SK-N-SH (cell line): ENCODE measurements around the gene AOC1. TPM values are rescaled to one million over a fixed set of nuclear protein-coding genes. Genes with fewer than 3 reads are reported as not detected.

ENCODE experiments used
- CTCF ChIA-PET: fragments of 300-600, 350-600 bp; formaldehyde crosslinking; extraction: SDS; loops from one replicate; lab custom pipeline; 2021; lab: Yijun Ruan, JAX
- POLR2A ChIA-PET: fragments of 350-600 bp; sonication (Branson Sonifier 250); formaldehyde crosslinking; extraction: SDS; loops from one replicate; lab custom pipeline; 2020; ENCODE audit warnings: antibody characterized with exemption, inconsistent platforms; lab: Yijun Ruan, JAX
- DNase-seq: peaks from one replicate; pipeline ENCODE4 v3.0.0; 2012
- H2AFZ ChIP-seq: fragments of 200-600 bp; sonication (generic); 2 replicates; pipeline ENCODE4 v1.8.1; 2016; ENCODE audit warnings: antibody characterized with exemption, mild to moderate bottlenecking, low read depth
- H3F3A ChIP-seq: fragments of 200-600 bp; sonication (generic); replicated peaks from 2 replicates; pipeline ENCODE3; 2016; ENCODE audit warnings: antibody characterized with exemption, mild to moderate bottlenecking; ENCODE audit not compliant: insufficient read depth
- H3K27ac ChIP-seq, 2 experiments: fragments of 200-500 bp in 1 of 2; fragments of 200-600 bp in 1 of 2; sonication (Bioruptor generic) in 1 of 2; sonication (generic), shearing (Covaris generic) in 1 of 2; 2 replicates each; pipeline versions ENCODE4 v1.5.1 to v1.6.1; 2014 to 2016; ENCODE audit warnings: low read depth in 2 of 2, inconsistent platforms in 1 of 2, low read length in 1 of 2, mild to moderate bottlenecking in 1 of 2, mixed read lengths in 1 of 2
- H3K27me3 ChIP-seq: fragments of 200-600 bp; sonication (generic), shearing (Covaris generic); 2 replicates; pipeline ENCODE4 v1.6.1; 2016; ENCODE audit warnings: mixed run types; ENCODE audit not compliant: insufficient read depth
- H3K36me3 ChIP-seq, 2 experiments: fragments of 200-500 bp in 1 of 2; fragments of 200-600 bp in 1 of 2; sonication (Bioruptor generic) in 1 of 2; sonication (generic) in 1 of 2; replicated peaks in 1 of 2; 2 replicates each; pipeline versions ENCODE3 to v1.5.1; 2014 to 2016; ENCODE audit warnings: low read length in 1 of 2, mild to moderate bottlenecking in 1 of 2; ENCODE audit not compliant: insufficient read depth in 2 of 2, control insufficient read depth in 1 of 2
- H3K4me1 ChIP-seq, 2 experiments: fragments of 200-500 bp in 1 of 2; fragments of 200-600 bp in 1 of 2; sonication (Bioruptor generic) in 1 of 2; sonication (generic), shearing (Covaris generic) in 1 of 2; 2 replicates each; pipeline versions ENCODE4 v1.5.1 to v1.6.1; 2014 to 2016; ENCODE audit warnings: low read depth in 1 of 2, low read length in 1 of 2, mixed run types in 1 of 2; ENCODE audit not compliant: insufficient read depth in 2 of 2, control insufficient read depth in 1 of 2
- H3K4me2 ChIP-seq: fragments of 200-600 bp; sonication (generic), shearing (Covaris generic); 2 replicates; pipeline ENCODE4 v1.6.1; 2017; ENCODE audit warnings: mixed run types
- H3K4me3 ChIP-seq, 2 experiments: fragments of 200-500 bp in 1 of 2; fragments of 200-600 bp in 1 of 2; sonication (Bioruptor generic) in 1 of 2; sonication (generic), shearing (Covaris generic) in 1 of 2; 2 replicates each; pipeline versions ENCODE4 v1.5.1 to v1.8.1; 2014 to 2016; ENCODE audit warnings: low read depth in 2 of 2, inconsistent platforms in 1 of 2, low read length in 1 of 2, mild to moderate bottlenecking in 1 of 2, mixed read lengths in 1 of 2, moderate library complexity in 1 of 2
- H3K79me2 ChIP-seq: fragments of 200-600 bp; sonication (generic); 2 replicates; pipeline ENCODE4 v1.8.1; 2017; ENCODE audit warnings: mild to moderate bottlenecking; ENCODE audit not compliant: insufficient read depth
- H3K9ac ChIP-seq: fragments of 200-600 bp; sonication (generic); 2 replicates; pipeline ENCODE4 v1.6.1; 2017; ENCODE audit warnings: mixed run types
- H3K9me2 ChIP-seq: fragments of 200-600 bp; sonication (generic); 2 replicates; pipeline ENCODE4 v1.6.1; 2017; ENCODE audit warnings: mixed run types
- H3K9me3 ChIP-seq: fragments of 200-600 bp; sonication (generic); 2 replicates; pipeline ENCODE4 v1.6.1; 2017; ENCODE audit warnings: mixed run types, mild to moderate bottlenecking, moderate library complexity
- H4K20me1 ChIP-seq: fragments of 200-600 bp; sonication (generic); 2 replicates; pipeline ENCODE4 v1.6.1; 2017; ENCODE audit warnings: mild to moderate bottlenecking, mixed run types; ENCODE audit not compliant: insufficient read depth
- FOXJ3 ChIP-seq: sonication (generic); formaldehyde crosslinking; IDR thresholded peaks from 2 replicates; pipeline ENCODE4 v1.5.1; 2020; ENCODE audit warnings: mild to moderate bottlenecking, missing genetic modification reagents
- FOXM1 ChIP-seq: IDR thresholded peaks from 2 replicates; pipeline ENCODE4 v1.4.0; 2012; ENCODE audit warnings: low read depth, mild to moderate bottlenecking
- GATA2 ChIP-seq: sonication (generic); formaldehyde crosslinking; IDR thresholded peaks from 2 replicates; pipeline ENCODE4 v1.5.0; 2020; ENCODE audit warnings: mild to moderate bottlenecking, missing genetic modification reagents
- MEF2A ChIP-seq: IDR thresholded peaks from 2 replicates; pipeline ENCODE4 v1.4.0; 2012; ENCODE audit warnings: low read depth, borderline replicate concordance
- MXI1 ChIP-seq: IDR thresholded peaks from 2 replicates; pipeline ENCODE4 v1.6.1; 2012; ENCODE audit warnings: mild to moderate bottlenecking, low read depth, low read length, improper control_type of control experiment
- RCOR1 ChIP-seq: fragments of 150-350 bp; IDR thresholded peaks from 2 replicates; pipeline ENCODE4 v1.6.1; 2017; ENCODE audit warnings: antibody characterized with exemption, low read length
- RXRA ChIP-seq: IDR thresholded peaks from 2 replicates; pipeline ENCODE4 v1.4.0; 2012; ENCODE audit warnings: low read depth, mild to moderate bottlenecking, borderline replicate concordance
- TAF1 ChIP-seq: IDR thresholded peaks from 2 replicates; pipeline ENCODE4 v1.6.1; 2012; ENCODE audit warnings: low read depth, mild to moderate bottlenecking, low read length, moderate library complexity, borderline replicate concordance
- TCF12 ChIP-seq: IDR thresholded peaks from 2 replicates; pipeline ENCODE4 v1.4.0; 2012
- TEAD4 ChIP-seq: IDR thresholded peaks from 2 replicates; pipeline ENCODE4 v1.4.0; 2012; ENCODE audit warnings: mild to moderate bottlenecking, borderline replicate concordance; ENCODE audit not compliant: insufficient read depth
- YY1 ChIP-seq: IDR thresholded peaks from 2 replicates; pipeline ENCODE4 v1.4.0; 2012; ENCODE audit warnings: low read depth, mild to moderate bottlenecking
- WGBS: methylation state at CpG from one replicate; pipeline ENCODE4 v1.1.6; 2017; ENCODE audit warnings: low lambda C conversion rate; 5-methylcytosine and 5-hydroxymethylcytosine counted together
- polyA plus RNA-seq, 3 experiments: library from polyadenylated mRNA; depleted of rRNA; stranded (reverse); fragments of >200 nt; gene quantifications; 2 replicates each; pipeline ENCODE4 v1.2.3, GENCODE V29; 2012
- TF ChIP-seq, protein P1 (sequence below): fragments of 150-350 bp; IDR thresholded peaks from 2 replicates; pipeline ENCODE4 v1.6.1; 2017; ENCODE audit warnings: antibody characterized with exemption, low read length, low read depth, borderline replicate concordance
- TF ChIP-seq, protein P2 (sequence below): IDR thresholded peaks from 2 replicates; pipeline ENCODE4 v1.6.1; 2012; ENCODE audit warnings: mild to moderate bottlenecking, low read depth, low read length, moderate library complexity
- TF ChIP-seq, protein P3 (sequence below): fragments of 200-600 bp; sonication (generic); IDR thresholded peaks from 2 replicates; pipeline ENCODE4 v1.6.1; 2017; ENCODE audit warnings: antibody characterized with exemption, mild to moderate bottlenecking, moderate library complexity
- TF ChIP-seq, protein P4 (sequence below): IDR thresholded peaks from 2 replicates; pipeline ENCODE4; 2012

The AOC1 gene
- polyA plus RNA-seq, 1 of the 3 experiments (the other 2 are of a cell fraction) = not detected

DNA sequence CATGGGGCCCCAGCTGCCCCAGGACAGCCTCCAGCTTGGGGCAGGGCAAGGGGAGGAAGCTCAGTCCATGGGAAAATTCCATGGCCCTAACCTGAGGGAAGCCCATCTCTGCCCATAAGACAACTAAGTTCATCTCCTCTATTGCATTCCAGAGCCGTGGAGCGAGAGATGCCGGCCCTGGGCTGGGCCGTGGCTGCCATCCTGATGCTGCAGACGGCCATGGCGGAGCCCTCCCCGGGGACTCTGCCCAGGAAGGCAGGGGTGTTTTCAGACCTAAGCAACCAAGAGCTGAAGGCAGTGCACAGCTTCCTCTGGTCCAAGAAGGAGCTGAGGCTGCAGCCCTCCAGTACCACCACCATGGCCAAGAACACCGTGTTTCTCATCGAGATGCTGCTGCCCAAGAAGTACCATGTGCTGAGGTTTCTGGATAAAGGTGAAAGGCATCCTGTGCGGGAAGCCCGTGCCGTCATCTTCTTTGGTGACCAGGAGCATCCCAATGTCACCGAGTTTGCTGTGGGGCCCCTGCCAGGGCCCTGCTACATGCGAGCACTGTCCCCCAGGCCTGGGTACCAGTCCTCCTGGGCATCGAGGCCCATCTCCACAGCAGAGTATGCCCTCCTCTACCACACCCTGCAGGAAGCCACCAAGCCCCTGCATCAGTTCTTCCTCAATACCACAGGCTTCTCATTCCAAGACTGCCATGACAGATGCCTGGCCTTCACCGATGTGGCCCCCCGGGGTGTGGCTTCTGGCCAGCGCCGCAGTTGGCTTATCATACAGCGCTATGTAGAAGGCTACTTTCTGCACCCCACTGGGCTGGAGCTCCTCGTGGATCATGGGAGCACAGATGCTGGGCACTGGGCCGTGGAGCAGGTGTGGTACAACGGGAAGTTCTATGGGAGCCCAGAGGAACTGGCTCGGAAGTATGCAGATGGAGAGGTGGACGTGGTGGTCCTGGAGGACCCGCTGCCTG is 4.3 kb downstream of the AOC1 start:
- CTCF ChIA-PET = interaction anchor here (0.9 to 2.4 kb wide), 6 partner anchors 42 to 161 kb away, joined by 3 to 11 read pairs (median 5); no protein-coding TSS in a partner anchor
- 63% methylated on average over 24 of the region's 26 CpGs for WGBS

DNA sequence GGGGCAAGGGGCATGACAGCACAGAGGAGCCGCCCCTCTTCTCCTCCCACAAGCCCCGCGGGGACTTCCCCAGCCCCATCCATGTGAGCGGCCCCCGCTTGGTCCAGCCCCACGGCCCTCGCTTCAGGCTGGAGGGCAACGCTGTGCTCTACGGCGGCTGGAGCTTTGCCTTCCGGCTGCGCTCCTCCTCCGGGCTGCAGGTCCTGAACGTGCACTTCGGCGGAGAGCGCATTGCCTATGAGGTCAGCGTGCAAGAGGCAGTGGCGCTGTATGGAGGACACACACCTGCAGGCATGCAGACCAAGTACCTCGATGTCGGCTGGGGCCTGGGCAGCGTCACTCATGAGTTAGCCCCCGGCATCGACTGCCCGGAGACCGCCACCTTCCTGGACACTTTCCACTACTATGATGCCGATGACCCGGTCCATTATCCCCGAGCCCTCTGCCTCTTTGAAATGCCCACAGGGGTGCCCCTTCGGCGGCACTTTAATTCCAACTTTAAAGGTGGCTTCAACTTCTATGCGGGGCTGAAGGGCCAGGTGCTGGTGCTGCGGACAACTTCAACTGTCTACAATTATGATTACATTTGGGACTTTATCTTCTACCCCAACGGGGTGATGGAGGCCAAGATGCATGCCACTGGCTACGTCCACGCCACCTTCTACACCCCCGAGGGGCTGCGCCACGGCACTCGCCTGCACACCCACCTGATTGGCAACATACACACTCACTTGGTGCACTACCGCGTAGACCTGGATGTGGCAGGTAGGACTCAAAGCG is 5.1 kb downstream of the AOC1 start:
- H4K20me1 ChIP-seq = no peaks in the 10 kb centered on the region
- no peaks in the 10 kb centered on the region for H3K9me3 ChIP-seq
- 81% methylated on average over 42 of the region's 43 CpGs for WGBS
- H3K27me3 ChIP-seq = peaks cover 5% of the 10 kb centered on the region; the same call in 1 of the 2 replicates
- no peaks in the 10 kb centered on the region for H3K9me2 ChIP-seq
- H3K4me1 ChIP-seq = peaks cover 0 to 6% of the 10 kb centered on the region in 2 experiments; a peak in 1 of 4 replicates
- no peak for DNase-seq
- H3F3A ChIP-seq = no peaks in the 10 kb centered on the region
- CTCF ChIA-PET = interaction anchor here (0.9 to 3.7 kb wide), 5 partner anchors 12 to 79 kb away, joined by 3 to 18 read pairs (median 4); no protein-coding TSS in a partner anchor
- no peak overlapping the region for H2AFZ ChIP-seq
- H3K9ac ChIP-seq = no peak overlapping the region
- TF ChIP-seq GATA2 (CRISPR knock-in tag) (no peak), FOXM1 (no peak), MEF2A (no peak), MXI1 (no peak), RXRA (no peak), RCOR1 (no peak)
- TF ChIP-seq, protein P1, sequence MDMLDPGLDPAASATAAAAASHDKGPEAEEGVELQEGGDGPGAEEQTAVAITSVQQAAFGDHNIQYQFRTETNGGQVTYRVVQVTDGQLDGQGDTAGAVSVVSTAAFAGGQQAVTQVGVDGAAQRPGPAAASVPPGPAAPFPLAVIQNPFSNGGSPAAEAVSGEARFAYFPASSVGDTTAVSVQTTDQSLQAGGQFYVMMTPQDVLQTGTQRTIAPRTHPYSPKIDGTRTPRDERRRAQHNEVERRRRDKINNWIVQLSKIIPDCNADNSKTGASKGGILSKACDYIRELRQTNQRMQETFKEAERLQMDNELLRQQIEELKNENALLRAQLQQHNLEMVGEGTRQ = no peak
- TF ChIP-seq, protein P2, sequence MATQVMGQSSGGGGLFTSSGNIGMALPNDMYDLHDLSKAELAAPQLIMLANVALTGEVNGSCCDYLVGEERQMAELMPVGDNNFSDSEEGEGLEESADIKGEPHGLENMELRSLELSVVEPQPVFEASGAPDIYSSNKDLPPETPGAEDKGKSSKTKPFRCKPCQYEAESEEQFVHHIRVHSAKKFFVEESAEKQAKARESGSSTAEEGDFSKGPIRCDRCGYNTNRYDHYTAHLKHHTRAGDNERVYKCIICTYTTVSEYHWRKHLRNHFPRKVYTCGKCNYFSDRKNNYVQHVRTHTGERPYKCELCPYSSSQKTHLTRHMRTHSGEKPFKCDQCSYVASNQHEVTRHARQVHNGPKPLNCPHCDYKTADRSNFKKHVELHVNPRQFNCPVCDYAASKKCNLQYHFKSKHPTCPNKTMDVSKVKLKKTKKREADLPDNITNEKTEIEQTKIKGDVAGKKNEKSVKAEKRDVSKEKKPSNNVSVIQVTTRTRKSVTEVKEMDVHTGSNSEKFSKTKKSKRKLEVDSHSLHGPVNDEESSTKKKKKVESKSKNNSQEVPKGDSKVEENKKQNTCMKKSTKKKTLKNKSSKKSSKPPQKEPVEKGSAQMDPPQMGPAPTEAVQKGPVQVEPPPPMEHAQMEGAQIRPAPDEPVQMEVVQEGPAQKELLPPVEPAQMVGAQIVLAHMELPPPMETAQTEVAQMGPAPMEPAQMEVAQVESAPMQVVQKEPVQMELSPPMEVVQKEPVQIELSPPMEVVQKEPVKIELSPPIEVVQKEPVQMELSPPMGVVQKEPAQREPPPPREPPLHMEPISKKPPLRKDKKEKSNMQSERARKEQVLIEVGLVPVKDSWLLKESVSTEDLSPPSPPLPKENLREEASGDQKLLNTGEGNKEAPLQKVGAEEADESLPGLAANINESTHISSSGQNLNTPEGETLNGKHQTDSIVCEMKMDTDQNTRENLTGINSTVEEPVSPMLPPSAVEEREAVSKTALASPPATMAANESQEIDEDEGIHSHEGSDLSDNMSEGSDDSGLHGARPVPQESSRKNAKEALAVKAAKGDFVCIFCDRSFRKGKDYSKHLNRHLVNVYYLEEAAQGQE = no peak
- no peaks in the 10 kb centered on the region for H3K79me2 ChIP-seq
- no peak overlapping the region for H3K4me2 ChIP-seq
- POLR2A ChIA-PET = no interaction called here
- no peaks in the 10 kb centered on the region for H3K36me3 ChIP-seq
- H3K4me3 ChIP-seq = no peak overlapping the region
- no peak overlapping the region for H3K27ac ChIP-seq

More for the DNA sequence above, 4.3 kb downstream of the AOC1 start:
- no peaks in the 10 kb centered on the region for H3K9me2 ChIP-seq
- no peak overlapping the region for H3K9ac ChIP-seq
- H3K27me3 ChIP-seq = peaks cover 12% of the 10 kb centered on the region; the same call in 1 of the 2 replicates
- no peak overlapping the region for H3K27ac ChIP-seq
- TF ChIP-seq, protein P3, sequence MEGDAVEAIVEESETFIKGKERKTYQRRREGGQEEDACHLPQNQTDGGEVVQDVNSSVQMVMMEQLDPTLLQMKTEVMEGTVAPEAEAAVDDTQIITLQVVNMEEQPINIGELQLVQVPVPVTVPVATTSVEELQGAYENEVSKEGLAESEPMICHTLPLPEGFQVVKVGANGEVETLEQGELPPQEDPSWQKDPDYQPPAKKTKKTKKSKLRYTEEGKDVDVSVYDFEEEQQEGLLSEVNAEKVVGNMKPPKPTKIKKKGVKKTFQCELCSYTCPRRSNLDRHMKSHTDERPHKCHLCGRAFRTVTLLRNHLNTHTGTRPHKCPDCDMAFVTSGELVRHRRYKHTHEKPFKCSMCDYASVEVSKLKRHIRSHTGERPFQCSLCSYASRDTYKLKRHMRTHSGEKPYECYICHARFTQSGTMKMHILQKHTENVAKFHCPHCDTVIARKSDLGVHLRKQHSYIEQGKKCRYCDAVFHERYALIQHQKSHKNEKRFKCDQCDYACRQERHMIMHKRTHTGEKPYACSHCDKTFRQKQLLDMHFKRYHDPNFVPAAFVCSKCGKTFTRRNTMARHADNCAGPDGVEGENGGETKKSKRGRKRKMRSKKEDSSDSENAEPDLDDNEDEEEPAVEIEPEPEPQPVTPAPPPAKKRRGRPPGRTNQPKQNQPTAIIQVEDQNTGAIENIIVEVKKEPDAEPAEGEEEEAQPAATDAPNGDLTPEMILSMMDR = no peak
- TF ChIP-seq TAF1 (no peak), TCF12 (no peak), FOXJ3 (no peak), YY1 (no peak), TEAD4 (no peak), RXRA (no peak)
- TF ChIP-seq, protein P4, sequence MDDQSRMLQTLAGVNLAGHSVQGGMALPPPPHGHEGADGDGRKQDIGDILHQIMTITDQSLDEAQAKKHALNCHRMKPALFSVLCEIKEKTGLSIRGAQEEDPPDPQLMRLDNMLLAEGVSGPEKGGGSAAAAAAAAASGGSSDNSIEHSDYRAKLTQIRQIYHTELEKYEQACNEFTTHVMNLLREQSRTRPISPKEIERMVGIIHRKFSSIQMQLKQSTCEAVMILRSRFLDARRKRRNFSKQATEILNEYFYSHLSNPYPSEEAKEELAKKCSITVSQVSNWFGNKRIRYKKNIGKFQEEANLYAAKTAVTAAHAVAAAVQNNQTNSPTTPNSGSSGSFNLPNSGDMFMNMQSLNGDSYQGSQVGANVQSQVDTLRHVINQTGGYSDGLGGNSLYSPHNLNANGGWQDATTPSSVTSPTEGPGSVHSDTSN = no peak
- no peak for DNase-seq
- no peaks in the 10 kb centered on the region for H4K20me1 ChIP-seq
- H3K4me3 ChIP-seq = no peak overlapping the region
- H3K36me3 ChIP-seq = no peaks in the 10 kb centered on the region
- no peaks in the 10 kb centered on the region for H3K9me3 ChIP-seq
- H3K4me2 ChIP-seq = no peak overlapping the region
- no peak overlapping the region for H2AFZ ChIP-seq
- H3K79me2 ChIP-seq = no peaks in the 10 kb centered on the region
- peaks cover 0 to 6% of the 10 kb centered on the region in 2 experiments; a peak in 1 of 4 replicates for H3K4me1 ChIP-seq
- no peaks in the 10 kb centered on the region for H3F3A ChIP-seq
- POLR2A ChIA-PET = no interaction called here
